B cell (primary cell): Measurements from ENCODE around the gene ZNF41.

Source experiments
- CTCF ChIP-seq: fragments of 200-600 bp; IDR thresholded peaks from one replicate; pipeline ENCODE4 v1.8.0; 2022; ENCODE audit warnings: antibody characterized with exemption, mild to moderate bottlenecking
- EZH2 ChIP-seq: IDR thresholded peaks from 2 replicates; pipeline ENCODE4 v1.6.1; 2012; ENCODE audit warnings: borderline replicate concordance, low read depth, mild to moderate bottlenecking, moderate library complexity, low read length; ENCODE audit not compliant: insufficient read depth, poor library complexity, severe bottlenecking

GRCh38 chrX:47467106-47467505, 15.9 kb downstream of the ZNF41 start:
- TF ChIP-seq CTCF, result no peak
- TF ChIP-seq EZH2, result no peak
